GM12891 (cell line): ENCODE data around the gene MOB3B.
"Not testable (repeated sequence)": the region's sequence is repeated elsewhere in the genome, so short reads cannot be mapped to it uniquely, and the experiment has no call there.

Source experiments
- DNase-seq: peaks from one replicate; pipeline ENCODE4 v3.0.0; 2011; ENCODE audit warnings: low spot score; ENCODE audit not compliant: insufficient read length
- FAIRE-seq: peaks from 2 replicates; lab custom pipeline; 2011; peaks lifted over from hg19 to GRCh38; lab: Jason Lieb, UNC
- PAX5 ChIP-seq: IDR thresholded peaks from 2 replicates; pipeline ENCODE4 v1.6.1; 2011; ENCODE audit warnings: low read length, moderate library complexity, mild to moderate bottlenecking; ENCODE audit not compliant: insufficient read depth, severe bottlenecking
- POLR2A ChIP-seq: IDR thresholded peaks from 2 replicates; pipeline ENCODE4 v1.6.1; 2011; ENCODE audit warnings: low read depth, low read length, control low read depth
- POLR2AphosphoS5 ChIP-seq: IDR thresholded peaks from 2 replicates; pipeline ENCODE4 v1.6.1; 2011; ENCODE audit warnings: low read depth, low read length, control low read depth
- POU2F2 ChIP-seq: IDR thresholded peaks from 2 replicates; pipeline ENCODE4 v1.6.1; 2011; ENCODE audit warnings: low read depth, mild to moderate bottlenecking, control low read depth, low read length, moderate library complexity
- SPI1 ChIP-seq: IDR thresholded peaks from 2 replicates; pipeline ENCODE4 v1.6.1; 2011; ENCODE audit warnings: low read depth, low read length, control low read depth
- TAF1 ChIP-seq: IDR thresholded peaks from 2 replicates; pipeline ENCODE4 v1.6.1; 2011; ENCODE audit warnings: low read depth, low read length, control low read depth

MOB3B gene

GRCh38 chr9:27427272-27427643, 102.4 kb downstream of the MOB3B start:
- FAIRE-seq: no peak

GRCh38 chr9:27426511-27427271, 102.9 kb downstream of the MOB3B start:
- FAIRE-seq: no peak
- TF ChIP-seq POU2F2 (no peak), TAF1 (no peak), POLR2A (no peak), POLR2AphosphoS5 (no peak), SPI1 (no peak), PAX5 (no peak)
- DNase-seq: no peak

More at GRCh38 chr9:27427272-27427643, 102.4 kb downstream of the MOB3B start:
- no peak for DNase-seq
- TF ChIP-seq POLR2AphosphoS5 (no peak), TAF1 (no peak), PAX5 (no peak), POU2F2 (no peak), SPI1 (no peak), POLR2A (no peak)

GRCh38 chr9:27425827-27426510, 103.6 kb downstream of the MOB3B start:
- FAIRE-seq: no peak
- no peak for DNase-seq
- no peak for TF ChIP-seq TAF1
- TF ChIP-seq PAX5: no peak
- TF ChIP-seq POLR2A: no peak
- TF ChIP-seq POU2F2: no peak
- no peak for TF ChIP-seq POLR2AphosphoS5
- TF ChIP-seq SPI1: no peak

- no peak for TF ChIP-seq PAX5
- no peak for TF ChIP-seq POLR2A
- TF ChIP-seq POLR2AphosphoS5: no peak
- no peak for TF ChIP-seq POU2F2
- no peak for TF ChIP-seq TAF1
- TF ChIP-seq SPI1: no peak
- DNase-seq (no peak), FAIRE-seq (no peak)
These were observed 105.5 kb downstream of the MOB3B start for GRCh38 chr9:27423915-27424710.

- DNase-seq (no peak), FAIRE-seq (no peak)
- TF ChIP-seq PAX5: no peak
- TF ChIP-seq POU2F2: no peak
- TF ChIP-seq POLR2A: no peak
- TF ChIP-seq TAF1: no peak
- no peak for TF ChIP-seq POLR2AphosphoS5
- no peak for TF ChIP-seq SPI1
These were observed 107.3 kb downstream of the MOB3B start for GRCh38 chr9:27422279-27422834.

GRCh38 chr9:27421577-27421976, 108.0 kb downstream of the MOB3B start:
- no peak for DNase-seq
- FAIRE-seq: no peak
- no peak for TF ChIP-seq POLR2A
- TF ChIP-seq TAF1: no peak
- TF ChIP-seq POU2F2: no peak
- no peak for TF ChIP-seq SPI1
- no peak for TF ChIP-seq PAX5
- no peak for TF ChIP-seq POLR2AphosphoS5

- not testable (repeated sequence) for FAIRE-seq, DNase-seq
These were observed 110.1 kb downstream of the MOB3B start for GRCh38 chr9:27419558-27419957.

GRCh38 chr9:27414220-27414761, 115.3 kb downstream of the MOB3B start:
- DNase-seq (no peak), FAIRE-seq (no peak)
- TF ChIP-seq TAF1: no peak
- TF ChIP-seq POLR2A: no peak
- no peak for TF ChIP-seq SPI1

GRCh38 chr9:27413511-27414219, 115.9 kb downstream of the MOB3B start:
- TF ChIP-seq POU2F2 (no peak), POLR2A (no peak), TAF1 (no peak), SPI1 (no peak), POLR2AphosphoS5 (no peak)
- DNase-seq: no peak
- no peak for FAIRE-seq
